Forelimb muscle (tissue), 1 donor: ENCODE results near the gene LRRTM2. TPM values are rescaled to one million over a fixed set of nuclear protein-coding genes. Genes with fewer than 3 reads are reported as not detected.

Experiments used
- DNase-seq: peaks from one replicate; pipeline ENCODE4 v3.0.0-alpha.2; 2013; ENCODE audit warnings: low read depth
- polyA plus RNA-seq: library from polyadenylated mRNA; unstranded; fragments of 120-200 nt; gene quantifications from one replicate; pipeline ENCODE4 v1.2.1, GENCODE V29; 2013; ENCODE audit not compliant: insufficient read length

LRRTM2 gene
- polyA plus RNA-seq, 1 donor: 0.51 TPM

GRCh38 chr5:138883211-138883610, 8.1 kb upstream of the LRRTM2 start:
- no peak for DNase-seq

- no peak for DNase-seq
Observed at GRCh38 chr5:138878437-138879235, 3.5 kb upstream of the LRRTM2 start.

- DNase-seq: no peak
Observed at GRCh38 chr5:138876811-138877210, 1.7 kb upstream of the LRRTM2 start.

GRCh38 chr5:138875946-138876345, 811 bp upstream of the LRRTM2 start:
- no peak for DNase-seq

- no peak for DNase-seq
Observed at GRCh38 chr5:138875552-138875875, 379 bp upstream of the LRRTM2 start.

- no peak for DNase-seq
Observed at GRCh38 chr5:138874241-138874640, 894 bp downstream of the LRRTM2 start.

GRCh38 chr5:138873466-138874221, 1.5 kb downstream of the LRRTM2 start:
- no peak for DNase-seq

DNA sequence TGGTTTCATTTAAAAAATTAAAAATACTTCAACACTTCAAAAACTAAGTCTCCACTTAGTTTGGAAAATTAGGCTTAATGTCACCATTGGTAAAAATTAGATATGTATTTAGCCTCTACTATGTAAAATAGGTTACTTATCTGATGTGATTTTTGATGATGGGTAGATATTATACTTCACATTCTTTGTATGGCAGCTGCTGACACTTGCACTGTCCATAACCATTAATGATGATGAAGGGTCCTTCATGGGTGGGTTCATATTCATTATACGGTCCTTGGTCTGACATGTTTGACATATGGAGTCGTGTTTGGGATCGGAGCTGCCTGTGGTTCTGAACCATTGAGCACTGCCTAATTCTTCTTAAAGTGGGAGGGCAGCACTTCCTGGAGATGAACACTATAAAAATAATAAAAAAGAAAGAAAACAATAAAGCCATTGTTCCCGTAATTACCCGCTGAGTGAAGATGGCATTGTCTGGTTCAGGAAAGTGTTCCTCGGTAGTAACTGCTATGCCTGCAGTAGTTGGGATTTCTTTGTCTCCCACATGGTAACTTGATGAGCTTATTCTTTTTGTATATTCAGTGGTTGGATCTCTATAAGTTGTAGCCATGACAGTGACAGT, 2.2 kb downstream of the LRRTM2 start:
- DNase-seq: no peak

DNA sequence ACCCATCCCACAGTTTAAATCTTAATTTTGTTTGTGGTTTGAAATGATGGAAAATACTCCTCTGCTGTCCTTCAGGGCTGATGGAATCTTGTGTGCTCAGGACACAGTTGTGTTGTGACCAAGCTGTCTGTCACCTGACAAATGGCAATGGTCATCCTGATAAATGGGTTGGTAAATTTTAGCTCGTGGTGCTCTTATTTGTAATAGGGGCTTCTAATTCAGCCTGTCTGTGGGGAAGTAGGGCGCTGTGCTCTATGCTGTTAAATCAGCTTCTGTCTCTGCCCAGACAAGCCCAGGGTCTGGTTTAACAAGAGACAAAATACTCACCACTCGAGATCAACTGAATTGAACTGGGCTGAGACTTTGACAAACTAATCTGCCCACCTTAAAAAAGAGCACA, 4.5 kb downstream of the LRRTM2 start:
- no peak for DNase-seq

DNA sequence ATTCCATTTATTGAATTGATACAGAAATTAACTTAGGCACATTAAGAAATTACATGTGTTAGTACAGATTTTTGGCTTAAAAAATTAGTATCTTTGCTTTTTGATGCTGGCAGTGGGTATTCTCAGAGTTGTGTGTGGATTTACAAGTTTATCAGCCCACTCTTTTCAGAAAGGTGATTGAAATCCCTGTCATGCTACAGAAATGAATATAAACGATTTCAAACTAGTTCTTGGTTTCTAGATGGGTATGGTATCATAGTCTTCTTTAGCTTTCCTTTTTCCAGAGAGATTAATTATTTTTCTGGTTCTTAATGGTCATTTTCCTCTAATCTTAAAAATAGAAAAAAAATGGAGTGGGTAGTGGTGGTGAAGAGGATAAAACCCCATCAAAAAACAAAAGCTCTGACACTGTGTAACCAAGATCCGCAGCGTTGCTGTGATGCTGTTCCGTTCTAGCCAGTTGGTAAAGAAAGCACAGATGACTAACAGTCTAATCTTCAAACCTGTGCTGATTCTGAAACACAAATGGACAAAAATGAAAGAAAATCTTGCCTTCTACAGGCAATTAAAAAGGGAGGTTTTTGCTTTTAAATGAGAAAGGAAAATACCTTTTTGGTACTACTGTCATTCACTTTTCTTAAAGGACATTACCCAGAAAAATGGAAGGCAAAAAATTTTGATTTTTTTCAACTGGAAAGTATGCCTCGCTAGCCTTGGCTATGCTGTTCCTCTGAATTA, 5.2 kb downstream of the LRRTM2 start:
- DNase-seq: no peak

GRCh38 chr5:138869038-138869437, 6.1 kb downstream of the LRRTM2 start:
- DNase-seq: no peak

DNA sequence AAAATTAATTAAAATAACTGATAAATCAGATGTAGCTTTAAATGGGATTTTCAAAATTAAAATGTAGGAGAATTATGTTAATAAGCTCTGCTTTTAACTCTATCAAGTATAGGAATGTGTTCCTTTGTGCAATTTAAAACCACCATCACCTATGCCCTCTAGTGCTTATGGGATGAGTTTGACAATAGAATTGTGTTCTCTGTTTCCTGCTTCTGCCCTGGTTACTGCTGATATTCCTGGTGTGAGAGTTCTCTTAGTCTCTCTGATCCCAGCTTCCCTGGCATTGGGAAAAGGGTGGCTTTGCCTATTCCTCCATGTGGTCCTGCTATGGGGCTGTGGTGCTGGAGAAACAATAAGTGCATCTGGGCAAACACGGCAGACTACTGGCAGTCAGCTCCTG, 8.1 kb downstream of the LRRTM2 start:
- no peak for DNase-seq

- DNase-seq: no peak
Observed at GRCh38 chr5:138853132-138853531, 22.0 kb downstream of the LRRTM2 start.

DNA sequence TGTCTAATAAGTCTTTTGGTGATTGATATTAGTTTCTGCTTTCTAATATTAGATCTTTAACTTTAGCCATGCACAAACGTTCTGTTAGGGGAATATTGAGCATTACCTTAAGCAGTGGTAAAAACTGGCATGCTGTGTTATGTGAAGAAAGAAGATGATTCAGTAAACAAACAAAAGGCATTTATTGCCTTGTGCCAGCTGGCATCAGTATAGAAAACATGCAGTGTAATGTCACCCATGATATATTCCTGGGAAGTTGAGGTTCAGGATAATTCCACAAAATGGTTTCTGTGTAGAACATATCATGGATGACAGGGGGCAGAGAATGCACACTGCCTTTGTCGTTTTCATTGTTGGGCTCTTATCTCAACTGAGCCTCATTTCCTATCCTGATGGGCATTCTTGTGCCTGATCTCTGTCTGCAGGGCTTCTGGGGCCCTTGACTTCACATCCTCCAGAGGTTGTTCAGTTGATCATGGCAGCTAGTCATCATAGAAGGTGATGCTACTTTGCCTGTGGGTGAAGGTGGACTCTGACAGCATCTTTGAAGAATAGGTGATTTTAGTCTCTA, 24.2 kb downstream of the LRRTM2 start:
- no peak for DNase-seq

DNA sequence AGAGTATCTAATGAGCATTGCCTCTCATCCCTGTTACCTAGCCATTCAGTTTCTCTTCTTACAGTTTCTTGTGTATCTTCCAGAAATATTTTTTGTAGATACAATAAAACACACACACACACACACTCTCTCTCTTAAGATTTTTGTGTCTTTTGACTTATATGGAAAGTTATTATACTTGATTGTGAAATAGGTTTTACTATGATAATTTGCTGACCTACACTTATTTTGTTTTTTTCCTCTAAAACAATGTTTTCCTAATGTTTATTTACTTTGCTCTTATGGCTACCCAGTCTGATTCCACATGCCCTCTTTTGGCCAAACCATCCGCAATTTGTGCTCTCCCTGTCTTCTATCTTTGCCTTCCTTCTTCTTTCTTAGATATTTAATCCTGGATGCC, 25.3 kb downstream of the LRRTM2 start:
- no peak for DNase-seq

GRCh38 chr5:138849439-138849838, 25.7 kb downstream of the LRRTM2 start:
- DNase-seq: no peak

- DNase-seq: no peak
Observed at GRCh38 chr5:138844812-138845513, 30.2 kb downstream of the LRRTM2 start.

DNA sequence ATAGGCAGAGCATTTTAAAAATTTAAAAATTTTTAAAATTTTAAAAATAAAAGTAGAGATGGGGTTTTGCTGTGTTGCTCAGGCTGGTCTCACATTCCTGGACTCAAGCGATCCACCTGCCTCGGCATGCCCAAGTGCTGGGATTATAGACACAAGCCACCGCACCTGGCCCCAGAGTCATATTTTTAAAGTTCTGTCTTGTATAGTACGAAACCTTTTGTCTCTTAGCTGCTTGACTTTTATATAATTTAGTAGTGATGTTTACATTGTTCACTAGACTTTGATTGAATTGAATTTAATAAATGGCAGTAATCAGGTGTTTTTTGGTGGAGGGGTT, 31.0 kb downstream of the LRRTM2 start:
- no peak for DNase-seq

GRCh38 chr5:138843316-138844124, 31.6 kb downstream of the LRRTM2 start:
- no peak for DNase-seq

DNA sequence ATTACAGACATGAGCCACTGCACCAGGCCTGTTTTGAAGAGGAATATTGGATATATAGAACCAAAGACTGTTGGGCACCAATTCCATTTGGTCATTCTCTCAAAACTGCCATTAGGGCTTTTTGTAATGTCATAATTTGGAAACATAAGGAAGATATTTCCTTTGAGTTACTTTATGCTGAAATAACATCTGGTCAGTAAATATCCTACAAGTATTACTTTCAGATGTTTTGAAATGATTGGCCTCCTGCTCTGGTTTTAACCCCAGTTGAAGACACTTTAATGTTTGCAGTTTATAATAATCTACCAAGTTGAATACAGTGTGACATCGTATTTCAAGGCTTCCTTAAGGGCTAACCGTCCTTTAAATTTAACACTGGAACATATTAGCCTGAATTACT, 33.6 kb downstream of the LRRTM2 start:
- DNase-seq: peak; percentile 16
